ENCODE measurements around the gene SLC12A3.

DNA sequence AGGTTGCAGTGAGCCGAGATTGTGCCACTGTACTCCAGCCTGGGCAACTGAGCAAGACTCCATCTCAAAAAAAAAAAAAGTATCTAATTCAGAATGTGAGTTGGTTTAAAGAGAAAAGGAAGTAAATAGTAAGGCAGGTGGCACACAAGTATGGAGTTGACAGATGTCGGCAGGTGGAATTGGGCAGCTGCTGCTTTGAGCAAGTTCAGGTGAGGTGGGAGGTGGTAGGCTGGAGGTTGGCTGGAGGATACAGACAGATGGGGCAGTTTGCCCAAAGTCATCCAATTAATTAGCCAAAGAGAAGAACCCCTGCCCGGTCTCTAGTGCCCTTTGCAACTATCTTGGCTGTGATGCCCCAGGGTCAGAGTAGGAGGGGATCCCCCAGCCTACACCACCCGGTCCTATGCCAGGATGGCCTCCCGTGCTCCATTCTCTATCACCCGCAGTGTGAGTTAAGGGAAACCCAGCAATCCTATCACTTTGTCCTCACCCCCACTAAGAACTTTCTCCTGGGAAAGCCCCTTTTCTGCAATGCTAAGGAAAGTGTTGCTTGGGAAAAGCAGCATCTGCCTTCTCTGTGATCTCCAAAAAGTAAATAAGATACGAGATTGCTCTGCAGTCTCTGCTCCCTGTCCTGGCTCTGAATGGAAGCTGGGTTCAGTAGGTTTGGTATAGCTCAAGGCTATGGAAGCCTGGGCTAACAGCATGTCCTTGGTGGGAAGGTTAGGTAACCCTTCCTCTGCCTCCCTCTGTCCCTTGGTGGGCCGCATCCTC lies 32.2 kb downstream of the SLC12A3 start:
- TF ChIP-seq POLR2A (IDR thresholded peaks at IDR 0.05; ENCODE audit: low read length) (no peak), RCOR1 (IDR thresholded peaks at IDR 0.05; ENCODE audit: low read depth, low read length) (no peak), EHMT2 (IDR thresholded peaks at IDR 0.05; ENCODE audit: low read depth) (no peak)
- TF ChIP-seq, protein P1, sequence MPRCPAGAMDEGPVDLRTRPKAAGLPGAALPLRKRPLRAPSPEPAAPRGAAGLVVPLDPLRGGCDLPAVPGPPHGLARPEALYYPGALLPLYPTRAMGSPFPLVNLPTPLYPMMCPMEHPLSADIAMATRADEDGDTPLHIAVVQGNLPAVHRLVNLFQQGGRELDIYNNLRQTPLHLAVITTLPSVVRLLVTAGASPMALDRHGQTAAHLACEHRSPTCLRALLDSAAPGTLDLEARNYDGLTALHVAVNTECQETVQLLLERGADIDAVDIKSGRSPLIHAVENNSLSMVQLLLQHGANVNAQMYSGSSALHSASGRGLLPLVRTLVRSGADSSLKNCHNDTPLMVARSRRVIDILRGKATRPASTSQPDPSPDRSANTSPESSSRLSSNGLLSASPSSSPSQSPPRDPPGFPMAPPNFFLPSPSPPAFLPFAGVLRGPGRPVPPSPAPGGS (IDR thresholded peaks at IDR 0.05) = no peak

All from A549 (cell line).